ENCODE results near the gene ZFYVE28.
"Not testable (repeated sequence)": the region's sequence is repeated elsewhere in the genome, so short reads cannot be mapped to it uniquely, and the experiment has no call there.

ZFYVE28 gene

GRCh38 chr4:2417765-2418649, at the start of gene ZFYVE28:
Gene ZFYVE28 (minus strand): TSS chr4:2418645. CDS start chr4:2418323, 322 bp downstream.
- DNase-seq (ENCODE audit: low read depth): no peak

GRCh38 chr4:2465544-2465943, 47.1 kb upstream of the ZFYVE28 start:
- DNase-seq (ENCODE audit: low read depth): not testable (repeated sequence)

GRCh38 chr4:2465032-2465431, 46.6 kb upstream of the ZFYVE28 start:
- DNase-seq (ENCODE audit: low read depth): no peak

DNA sequence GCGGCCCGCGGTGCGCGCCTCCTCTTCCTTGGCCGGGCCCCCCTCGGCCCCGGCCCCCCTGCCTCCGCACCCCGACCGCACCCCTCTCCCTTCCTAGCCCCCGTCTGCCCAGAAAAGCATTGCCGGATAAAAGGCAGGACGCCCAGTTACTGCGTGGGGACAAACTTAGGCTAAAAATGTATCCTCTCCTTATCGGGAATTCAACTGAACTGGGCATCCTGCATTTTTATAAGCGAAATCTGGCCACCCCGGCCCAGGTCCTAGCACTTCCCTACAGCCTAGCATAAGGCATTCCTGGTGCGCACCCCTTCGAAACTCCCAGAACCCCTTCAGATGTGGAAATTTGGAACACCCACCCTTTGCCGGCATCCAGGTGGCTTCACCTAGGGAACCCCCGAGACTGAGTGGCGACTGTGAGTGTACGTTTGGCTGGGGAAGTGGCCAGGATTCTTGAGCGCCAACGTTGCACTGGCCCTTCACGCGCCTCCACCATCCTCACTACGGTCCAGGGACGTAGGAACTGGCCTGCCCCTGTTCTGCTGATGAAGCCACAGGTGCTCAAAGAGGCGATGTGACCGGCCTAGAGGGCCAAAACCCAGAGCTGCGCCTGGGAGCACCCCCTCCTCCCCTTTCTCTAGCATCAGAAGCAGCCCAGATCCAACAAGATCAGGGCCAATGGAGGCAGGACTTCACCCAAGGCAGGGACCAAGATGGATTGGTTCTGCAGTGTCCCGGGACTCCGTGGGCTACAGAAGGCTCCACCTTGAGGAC, 44.7 kb upstream of the ZFYVE28 start:
- no peak for DNase-seq (ENCODE audit: low read depth)

DNA sequence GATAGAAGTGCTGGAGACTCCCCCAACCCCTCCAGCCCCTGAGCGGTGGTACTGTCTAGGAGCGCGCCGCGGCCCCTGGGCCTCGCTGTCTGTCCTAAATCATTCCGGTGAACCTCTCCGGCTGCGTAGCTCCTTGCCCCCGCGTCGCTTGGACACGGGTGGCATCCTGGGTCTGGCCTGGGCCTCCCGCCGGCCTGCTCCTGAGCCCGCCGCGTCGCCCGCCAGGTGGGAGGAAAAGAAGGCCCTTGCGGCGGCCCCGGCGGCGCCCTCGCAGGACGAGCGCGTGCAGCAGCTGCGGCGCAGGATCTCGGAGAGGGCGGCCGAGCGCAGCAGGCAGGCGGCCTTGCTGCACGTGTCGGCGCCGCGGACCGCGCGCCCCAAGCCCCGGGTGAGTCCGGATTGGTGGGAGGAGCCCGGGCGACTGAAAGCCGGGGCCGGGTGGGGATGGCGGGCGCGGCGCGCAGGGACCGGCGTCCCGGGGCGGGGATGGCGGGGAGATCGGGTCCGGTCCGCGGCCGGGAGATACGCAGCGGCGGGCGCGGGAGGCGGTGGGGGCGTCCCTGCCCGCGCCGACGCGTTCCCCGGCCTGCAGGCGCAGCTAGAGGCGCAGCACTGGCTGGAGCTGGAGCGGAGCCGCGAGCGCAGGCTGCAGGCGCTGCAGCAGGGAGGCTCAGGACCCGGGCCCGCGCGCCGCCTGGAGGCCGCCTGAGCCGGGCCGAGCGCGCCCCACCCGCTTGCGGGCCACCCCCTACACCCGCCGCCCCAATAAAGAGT, 44.0 kb upstream of the ZFYVE28 start:
- DNase-seq (ENCODE audit: low read depth): peak; percentile 58

- no peak for DNase-seq (ENCODE audit: low read depth)
Measured at GRCh38 chr4:2461246-2461960, 43.0 kb upstream of the ZFYVE28 start.

DNA sequence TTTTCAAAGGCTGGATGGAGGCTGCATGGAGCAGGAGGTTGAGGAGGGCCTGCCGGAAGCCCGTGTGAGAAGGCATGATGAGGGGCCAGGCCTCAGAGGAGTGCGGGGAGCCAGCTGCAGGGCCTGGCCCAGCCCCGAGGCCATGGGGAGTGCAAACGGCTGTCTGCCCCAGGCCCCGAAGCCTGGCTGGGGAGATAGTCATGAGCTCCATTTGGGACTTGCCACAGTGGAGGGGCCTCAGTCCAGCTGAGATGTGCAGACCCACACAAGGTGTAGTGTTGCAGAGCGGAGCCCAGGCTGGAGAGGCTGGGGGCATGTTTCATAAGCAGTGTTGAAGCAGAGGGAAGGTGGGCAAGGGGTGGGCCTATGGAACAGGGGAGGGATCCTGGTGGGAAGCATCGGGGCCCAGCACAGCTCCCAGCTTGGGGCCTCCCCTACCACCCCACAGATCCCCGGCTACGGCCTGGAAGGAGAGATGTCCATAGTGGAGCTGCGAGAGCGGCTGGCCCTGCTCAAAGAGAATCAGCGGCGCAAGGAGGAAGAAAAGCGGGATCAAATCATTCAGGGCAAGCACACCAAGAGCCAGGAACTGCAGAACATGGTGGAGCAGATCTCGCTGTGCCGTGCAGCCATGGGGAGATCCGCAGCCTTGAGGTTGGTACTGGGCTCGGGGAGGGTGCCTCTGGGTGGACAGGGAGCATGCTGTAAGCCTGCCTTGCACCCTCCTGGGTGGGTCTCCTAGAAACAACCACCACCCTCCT, 41.3 kb upstream of the ZFYVE28 start:
- no peak for DNase-seq (ENCODE audit: low read depth)

GRCh38 chr4:2458546-2459491, 40.4 kb upstream of the ZFYVE28 start:
- DNase-seq (ENCODE audit: low read depth): no peak

GRCh38 chr4:2457481-2458295, 39.2 kb upstream of the ZFYVE28 start:
- no peak for DNase-seq (ENCODE audit: low read depth)

DNA sequence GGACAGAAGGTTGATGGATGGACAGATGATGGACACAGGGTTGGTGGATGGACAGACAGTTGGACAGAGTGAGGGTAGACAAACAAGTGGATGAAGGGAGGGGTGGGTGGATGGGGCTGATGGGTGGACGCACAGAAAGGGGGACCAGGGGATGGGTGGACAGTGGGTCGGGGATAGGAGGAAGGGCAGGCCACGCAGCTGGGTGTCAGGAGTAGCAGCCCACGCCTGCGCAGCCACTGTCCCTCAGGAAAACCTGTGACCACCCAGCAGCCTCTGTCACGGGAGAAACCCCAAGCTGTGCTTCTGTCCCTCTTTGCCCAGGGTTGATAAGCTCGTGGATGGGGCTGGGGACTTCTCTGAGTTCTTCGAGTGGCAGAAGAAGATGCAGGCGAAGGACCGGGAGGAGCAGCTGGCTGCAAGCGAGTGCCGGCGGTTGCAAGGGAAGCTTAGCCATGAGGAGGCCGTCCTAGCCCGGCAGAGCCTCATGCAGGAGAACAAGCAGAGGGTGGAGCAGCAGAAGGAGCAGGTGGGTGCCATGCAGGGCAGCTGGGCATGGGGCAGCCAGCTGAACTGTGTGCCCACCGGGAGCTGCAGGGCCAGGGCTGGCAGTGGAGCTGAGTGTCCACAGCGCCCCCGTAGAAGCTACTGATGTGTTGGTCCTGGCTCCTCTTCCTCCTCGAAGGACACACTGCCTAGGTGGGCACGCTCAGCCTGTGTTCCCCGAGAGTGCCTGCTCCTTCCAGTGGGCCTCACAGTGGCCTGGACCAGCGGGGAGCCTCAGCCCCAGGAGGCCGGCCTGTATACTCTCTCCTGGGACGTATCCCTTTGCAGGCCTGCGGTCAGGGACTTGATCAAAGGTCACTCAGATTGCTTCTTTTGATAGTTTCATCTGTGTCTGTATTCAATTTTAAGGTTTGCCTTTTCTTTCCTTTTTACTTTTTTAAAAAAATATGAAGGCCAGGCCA, 33.7 kb upstream of the ZFYVE28 start:
- no peak for DNase-seq (ENCODE audit: low read depth)

DNA sequence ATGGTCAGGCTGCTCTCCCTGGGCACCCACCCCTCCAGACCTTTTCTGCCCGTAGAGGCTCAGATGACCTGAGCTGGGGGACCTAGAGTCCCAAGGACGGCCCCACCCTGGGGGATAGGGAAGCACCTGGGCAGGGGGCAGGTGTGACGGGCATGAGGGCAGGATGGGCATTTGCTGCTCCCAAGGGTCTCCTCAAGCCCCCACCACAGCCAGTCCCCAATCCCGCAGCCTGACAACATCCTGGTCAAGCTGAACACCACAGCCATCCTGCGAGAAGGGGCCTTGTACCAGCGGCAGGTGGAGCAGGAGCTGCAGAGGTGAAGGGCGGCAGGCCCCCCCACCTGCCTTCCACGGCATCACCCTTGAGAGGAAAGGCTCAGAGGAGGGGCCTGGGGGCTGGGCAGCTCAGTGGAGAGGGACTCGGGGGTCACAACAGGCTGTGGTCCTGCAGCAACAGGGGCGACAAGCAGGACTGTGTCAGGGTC, 32.6 kb upstream of the ZFYVE28 start:
- no peak for DNase-seq (ENCODE audit: low read depth)

DNA sequence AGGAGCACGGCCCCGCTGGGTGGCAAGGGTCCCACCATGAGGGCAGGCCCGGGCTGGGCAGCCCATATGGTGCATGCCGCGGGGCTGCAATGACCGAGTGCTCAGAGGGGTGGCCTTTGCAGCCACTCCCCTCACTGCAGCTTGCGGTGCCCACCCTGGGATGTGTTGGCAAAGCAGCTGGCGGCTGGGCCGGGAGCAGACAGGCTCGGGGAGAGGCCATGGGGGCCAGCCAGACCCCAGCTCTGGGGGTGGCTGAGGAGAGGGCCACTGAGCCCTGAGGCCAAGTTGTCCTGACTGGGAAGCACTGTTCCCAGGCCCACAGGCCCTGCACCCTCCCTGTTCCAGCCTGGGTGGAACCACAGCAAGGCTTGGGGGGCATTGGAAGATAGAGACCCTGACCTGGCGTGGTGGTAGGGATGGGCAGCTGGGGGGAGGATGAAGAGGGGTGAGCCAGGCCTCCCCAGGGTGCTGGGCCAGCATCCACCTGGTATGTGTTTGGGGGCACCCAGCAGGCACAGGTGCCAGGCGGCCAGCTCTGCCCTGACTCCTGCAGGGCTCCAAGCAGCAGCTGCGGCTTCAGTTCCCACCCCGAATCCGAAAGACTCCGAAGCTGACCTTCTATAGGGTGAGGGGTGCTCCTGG, 32.1 kb upstream of the ZFYVE28 start:
- DNase-seq (ENCODE audit: low read depth): no peak

- DNase-seq (ENCODE audit: low read depth): no peak
Measured at GRCh38 chr4:2449511-2450392, 31.3 kb upstream of the ZFYVE28 start.

GRCh38 chr4:2449051-2449450, 30.6 kb upstream of the ZFYVE28 start:
- no peak for DNase-seq (ENCODE audit: low read depth)

DNA sequence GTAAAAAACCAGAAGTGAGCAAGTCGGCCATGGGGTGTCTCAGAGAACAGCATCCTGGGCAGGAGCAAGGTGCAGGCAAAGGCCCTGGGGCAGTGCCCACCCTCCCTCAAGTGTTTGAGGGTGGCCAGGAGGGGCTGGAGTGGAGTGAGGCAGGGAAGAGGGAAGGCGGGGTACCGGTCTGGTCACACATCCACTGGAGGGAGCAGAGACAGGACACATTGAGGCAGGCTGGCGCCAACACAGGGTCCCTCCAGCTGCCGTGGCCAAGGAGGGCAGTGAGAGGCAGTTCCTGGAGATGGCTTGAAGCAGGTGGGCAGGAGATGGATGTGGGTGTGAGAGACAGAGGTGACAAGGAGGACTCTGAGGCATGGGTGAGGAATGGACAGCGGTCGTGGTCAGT, 30.1 kb upstream of the ZFYVE28 start:
- DNase-seq (ENCODE audit: low read depth): no peak
